H54 (cell line): Measurements from ENCODE around the gene CHTF18.

Source experiments
- DNase-seq: peaks from one replicate; pipeline ENCODE4 v3.0.0; 2011; ENCODE audit warnings: low spot score, mixed read lengths; ENCODE audit not compliant: insufficient read length
- FAIRE-seq: peaks from 3 replicates; lab custom pipeline; 2011; peaks lifted over from hg19 to GRCh38; lab: Jason Lieb, UNC
- POLR2A ChIP-seq: IDR thresholded peaks from 2 replicates; pipeline ENCODE4 v1.6.1; 2011; ENCODE audit warnings: low read depth, mild to moderate bottlenecking, low read length

CHTF18 gene

GRCh38 chr16:798666-799065, 10.2 kb downstream of the CHTF18 start:
- no peak for FAIRE-seq
- TF ChIP-seq POLR2A, result no peak
- no peak for DNase-seq

- FAIRE-seq (no peak), DNase-seq (no peak)
- no peak for TF ChIP-seq POLR2A
These were observed 10.9 kb downstream of the CHTF18 start for GRCh38 chr16:799111-799947.

- TF ChIP-seq POLR2A, result no peak
- no peak for FAIRE-seq
- DNase-seq, result no peak
These were observed 11.8 kb downstream of the CHTF18 start, which contains the start of gene GNG13 for GRCh38 chr16:799948-800833. Gene GNG13, minus strand, starts transcription at chr16:800734. Its CDS starts 1,657 bp downstream, at chr16:799077.

- FAIRE-seq (no peak), DNase-seq (no peak)
- TF ChIP-seq POLR2A, result no peak
These were observed 12.6 kb downstream of the CHTF18 start for GRCh38 chr16:800834-801511.

GRCh38 chr16:801584-802363, 13.4 kb downstream of the CHTF18 start:
- no peak for TF ChIP-seq POLR2A
- FAIRE-seq, result no peak
- no peak for DNase-seq

- TF ChIP-seq POLR2A, result no peak
- FAIRE-seq (no peak), DNase-seq (no peak)
These were observed 14.0 kb downstream of the CHTF18 start for GRCh38 chr16:802461-802860.

GRCh38 chr16:802914-803753, 14.7 kb downstream of the CHTF18 start:
- no peak for TF ChIP-seq POLR2A
- DNase-seq (no peak), FAIRE-seq (no peak)

- TF ChIP-seq POLR2A, result no peak
- DNase-seq (no peak), FAIRE-seq (no peak)
These were observed 15.3 kb downstream of the CHTF18 start for GRCh38 chr16:803754-804080.

GRCh38 chr16:804193-805048, 16.0 kb downstream of the CHTF18 start:
- FAIRE-seq (no peak), DNase-seq (no peak)
- no peak; the same call in 1 of the 2 replicates for TF ChIP-seq POLR2A

- no peak for TF ChIP-seq POLR2A
- FAIRE-seq (no peak), DNase-seq (no peak)
These were observed 17.1 kb downstream of the CHTF18 start for GRCh38 chr16:805474-805873.

- peak; percentile 42 for TF ChIP-seq POLR2A
- FAIRE-seq (peak; percentile 27), DNase-seq (peak; percentile 94)
These were observed 19.1 kb downstream of the CHTF18 start for GRCh38 chr16:807347-808084.
